ENCODE data around the gene NRARP. TPM values are rescaled to one million over a fixed set of nuclear protein-coding genes. Genes with fewer than 3 reads are reported as not detected.

Gene NRARP
- total RNA-seq (2014; rRNA removed; shearing (Covaris generic)) (0.32 TPM in 1 of 2 replicates, not detected in the other), polyA plus RNA-seq (2016; fragmentation: Nextera tagmentation; extraction: Ambion mirVana) (not detected in 2 replicates)

DNA sequence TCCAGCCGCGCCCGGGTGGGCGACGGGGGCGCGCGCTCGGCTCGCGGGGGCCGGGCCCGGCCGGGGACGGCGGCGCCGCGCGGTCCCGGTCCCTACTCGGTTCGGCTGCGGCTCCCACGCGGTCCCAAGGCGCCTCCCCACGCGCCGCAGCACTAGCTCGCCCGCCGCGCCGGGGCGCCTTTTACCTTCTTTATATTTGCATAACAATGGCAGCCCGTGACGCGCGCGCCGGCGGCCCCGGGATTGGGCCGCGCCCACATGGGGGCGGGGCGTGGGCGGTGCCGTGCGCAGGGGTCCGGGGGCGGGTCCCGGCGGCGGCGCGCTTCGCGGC, at the start of gene NRARP:
Gene NRARP (minus strand): TSS at position 154 of the 331 bp plus-strand sequence. CDS start 343 bp downstream, outside the sequence.
- Histone ChIP-seq H3K27ac (no peak within 1 kb of the TSS), H3K9ac (peak within 1 kb of the TSS; percentile 36; the same call in 1 of the 2 replicates), H3K79me2 (ENCODE audit: insufficient read depth) (no peaks in the 10 kb centered on the region), H3K9me3 (ENCODE audit: low read depth) (no peaks in the 10 kb centered on the region), H3K4me1 (ENCODE audit: insufficient read depth) (no peaks in the 10 kb centered on the region), H4K20me1 (ENCODE audit: insufficient read depth) (no peaks in the 10 kb centered on the region), H3K4me3 (peak within 1 kb of the TSS; percentile 58), H3K4me2 (ENCODE audit: unreplicated experiment) (peak within 1 kb of the TSS; percentile 68), H2AFZ (peak within 1 kb of the TSS; percentile 39), H3K36me3 (ENCODE audit: low read depth) (no peaks in the 10 kb centered on the region), H3K27me3 (replicated peaks; ENCODE audit: insufficient read depth) (peaks cover 32% of the 10 kb centered on the region), H3K9me2 (ENCODE audit: insufficient read depth) (no peaks in the 10 kb centered on the region), H3F3A (ENCODE audit: insufficient read depth) (no peaks in the 10 kb centered on the region)
- 1 to 3% methylated on average over 8 to 12 of the region's 60 CpGs for WGBS, 2 experiments (ENCODE audit: low coverage in 1 of 2, low lambda C conversion rate in 2 of 2, missing lambda C conversion rate in 2 of 2)
- in situ Hi-C loops (cut with MboI): no loop called here
- peak; percentile 83 for DNase-seq
- TF ChIP-seq EZH2 (IDR thresholded peaks at IDR 0.05; ENCODE audit: insufficient read depth, poor library complexity, severe bottlenecking): no peak
- TF ChIP-seq EZH2phosphoT487 (IDR thresholded peaks at IDR 0.05; ENCODE audit: insufficient read depth, low read depth): no peak

DNA sequence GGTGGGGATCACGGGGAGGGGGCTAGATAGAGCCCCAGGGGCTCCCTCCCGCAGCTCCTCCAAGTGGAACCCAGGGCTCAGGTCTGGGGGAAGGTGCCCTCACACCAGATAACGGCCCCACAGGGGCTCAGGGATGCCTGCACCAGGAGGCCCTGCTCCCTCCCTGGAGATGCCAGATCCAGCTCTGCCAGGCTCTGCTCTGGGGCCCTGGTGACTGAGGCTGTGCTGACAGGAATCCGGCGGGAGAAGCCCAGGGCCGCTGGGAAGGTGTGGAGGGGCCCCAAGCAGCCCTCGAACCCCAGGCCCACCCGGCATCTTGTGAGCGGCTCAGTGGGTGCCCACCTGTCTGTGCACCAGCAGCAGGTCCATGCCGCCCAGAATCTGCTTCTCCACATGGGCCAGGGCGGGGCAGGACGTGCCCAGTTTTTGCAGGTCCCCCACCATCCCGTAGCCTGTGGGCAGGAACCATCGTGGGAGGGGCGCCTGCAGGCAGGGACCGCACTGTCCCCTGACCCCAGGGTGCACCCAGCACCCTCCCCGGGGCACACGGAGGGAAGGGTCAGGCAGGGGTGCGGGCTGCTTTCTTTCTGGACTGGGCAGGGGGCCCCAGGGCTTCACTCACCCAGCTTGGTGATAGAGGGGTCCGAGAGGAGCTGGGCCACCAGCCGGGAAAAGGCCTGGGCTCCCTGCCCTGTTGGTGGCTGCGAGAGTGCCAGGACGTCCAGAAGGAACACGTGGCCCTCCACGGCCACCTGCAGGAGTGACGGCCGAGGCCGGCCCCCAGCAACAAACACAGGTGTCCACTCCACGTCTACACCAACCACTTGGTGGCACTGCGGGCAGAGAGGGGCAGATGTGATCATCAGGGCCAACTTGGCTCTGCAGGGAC, 48.9 kb upstream of the NRARP start:
- H3K36me3 ChIP-seq (ENCODE audit: low read depth): no peaks in the 10 kb centered on the region
- in situ Hi-C loops (cut with MboI): no loop called here
- no peak for TF ChIP-seq EZH2phosphoT487 (IDR thresholded peaks at IDR 0.05; ENCODE audit: insufficient read depth, low read depth)
- no peak for TF ChIP-seq EZH2 (IDR thresholded peaks at IDR 0.05; ENCODE audit: insufficient read depth, poor library complexity, severe bottlenecking)
- DNase-seq: no peak
- H4K20me1 ChIP-seq (ENCODE audit: insufficient read depth): no peaks in the 10 kb centered on the region
- WGBS, 2 experiments (ENCODE audit: low coverage in 1 of 2, low lambda C conversion rate in 2 of 2, missing lambda C conversion rate in 2 of 2): 84 to 85% methylated on average over 22 to 26 of the region's 30 CpGs
- no peaks in the 10 kb centered on the region for H3K79me2 ChIP-seq (ENCODE audit: insufficient read depth)
- no peaks in the 10 kb centered on the region for H3K9me3 ChIP-seq (ENCODE audit: low read depth)
- H3F3A ChIP-seq (ENCODE audit: insufficient read depth): no peaks in the 10 kb centered on the region
- H3K9ac ChIP-seq: no peak overlapping the region
- H3K27me3 ChIP-seq (replicated peaks; ENCODE audit: insufficient read depth): no peaks in the 10 kb centered on the region
- H3K4me2 ChIP-seq (ENCODE audit: unreplicated experiment): no peak overlapping the region
- no peak overlapping the region for H3K27ac ChIP-seq
- no peaks in the 10 kb centered on the region for H3K4me1 ChIP-seq (ENCODE audit: insufficient read depth)
- no peak overlapping the region for H2AFZ ChIP-seq
- H3K4me3 ChIP-seq: no peak overlapping the region
- H3K9me2 ChIP-seq (ENCODE audit: insufficient read depth): no peaks in the 10 kb centered on the region

GRCh38 chr9:137349471-137350033, 47.5 kb upstream of the NRARP start:
- H3K9me3 ChIP-seq (ENCODE audit: low read depth): no peaks in the 10 kb centered on the region
- no peaks in the 10 kb centered on the region for H3K27me3 ChIP-seq (replicated peaks; ENCODE audit: insufficient read depth)
- H3K9me2 ChIP-seq (ENCODE audit: insufficient read depth): no peaks in the 10 kb centered on the region
- no peak for DNase-seq
- 91 to 92% methylated on average over 19 to 27 of the region's 27 CpGs for WGBS, 2 experiments (ENCODE audit: low coverage in 1 of 2, low lambda C conversion rate in 2 of 2, missing lambda C conversion rate in 2 of 2)
- H3K79me2 ChIP-seq (ENCODE audit: insufficient read depth): no peaks in the 10 kb centered on the region
- no peak overlapping the region for H3K4me3 ChIP-seq
- no peak overlapping the region for H3K27ac ChIP-seq
- no peak overlapping the region for H3K9ac ChIP-seq
- H3K4me1 ChIP-seq (ENCODE audit: insufficient read depth): no peaks in the 10 kb centered on the region
- H3K36me3 ChIP-seq (ENCODE audit: low read depth): no peaks in the 10 kb centered on the region
- in situ Hi-C loops (cut with MboI): no loop called here
- TF ChIP-seq EZH2 (IDR thresholded peaks at IDR 0.05; ENCODE audit: insufficient read depth, poor library complexity, severe bottlenecking) (no peak), EZH2phosphoT487 (IDR thresholded peaks at IDR 0.05; ENCODE audit: insufficient read depth, low read depth) (no peak)
- no peaks in the 10 kb centered on the region for H3F3A ChIP-seq (ENCODE audit: insufficient read depth)
- H2AFZ ChIP-seq: no peak overlapping the region
- H4K20me1 ChIP-seq (ENCODE audit: insufficient read depth): no peaks in the 10 kb centered on the region
- no peak overlapping the region for H3K4me2 ChIP-seq (ENCODE audit: unreplicated experiment)

DNA sequence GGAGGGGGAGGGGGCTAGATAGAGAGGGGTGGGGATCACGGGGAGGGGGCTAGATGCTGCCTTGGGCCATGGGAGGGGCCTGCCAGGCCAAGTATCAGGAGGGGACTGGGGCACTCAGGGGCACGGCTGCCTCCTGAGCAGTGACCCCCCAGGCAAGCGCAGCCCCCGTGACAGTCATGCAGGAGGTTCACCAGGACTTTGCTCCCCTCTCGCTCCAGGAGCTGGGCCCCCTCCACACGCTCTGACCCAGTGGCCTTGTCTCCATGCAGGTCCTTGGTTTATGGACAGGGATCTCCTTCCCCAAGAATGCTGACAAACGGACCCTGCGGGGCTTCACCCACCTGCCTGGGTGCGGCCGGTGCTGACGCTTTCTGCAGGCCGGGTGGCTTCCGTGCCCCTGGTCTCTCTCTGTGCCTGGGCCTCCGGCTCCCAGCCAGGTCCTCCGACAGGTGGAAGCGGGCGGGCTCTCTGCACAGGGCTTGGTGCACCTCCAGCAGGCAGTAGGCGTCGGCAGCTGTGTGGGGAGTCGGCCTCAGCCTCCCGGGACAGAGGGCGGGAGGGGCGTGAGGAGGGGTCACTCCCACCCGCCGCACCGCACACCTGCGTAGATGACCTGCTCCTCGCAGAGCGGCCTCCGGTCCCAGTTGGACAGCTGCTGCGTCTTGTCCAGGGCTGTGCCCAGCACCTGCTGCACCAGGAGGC, 46.8 kb upstream of the NRARP start:
- Histone ChIP-seq H4K20me1 (ENCODE audit: insufficient read depth) (no peaks in the 10 kb centered on the region), H3F3A (ENCODE audit: insufficient read depth) (no peaks in the 10 kb centered on the region), H3K9me2 (ENCODE audit: insufficient read depth) (no peaks in the 10 kb centered on the region), H2AFZ (no peak overlapping the region), H3K36me3 (ENCODE audit: low read depth) (no peaks in the 10 kb centered on the region), H3K9ac (no peak overlapping the region), H3K79me2 (ENCODE audit: insufficient read depth) (no peaks in the 10 kb centered on the region), H3K27me3 (replicated peaks; ENCODE audit: insufficient read depth) (no peaks in the 10 kb centered on the region), H3K4me1 (ENCODE audit: insufficient read depth) (no peaks in the 10 kb centered on the region), H3K4me2 (ENCODE audit: unreplicated experiment) (no peak overlapping the region), H3K27ac (no peak overlapping the region), H3K4me3 (no peak overlapping the region), H3K9me3 (ENCODE audit: low read depth) (no peaks in the 10 kb centered on the region)
- WGBS, 2 experiments (ENCODE audit: low coverage in 1 of 2, low lambda C conversion rate in 2 of 2, missing lambda C conversion rate in 2 of 2): 92 to 93% methylated on average over 13 to 27 of the region's 31 CpGs
- in situ Hi-C loops (cut with MboI): no loop called here
- no peak for TF ChIP-seq EZH2 (IDR thresholded peaks at IDR 0.05; ENCODE audit: insufficient read depth, poor library complexity, severe bottlenecking)
- TF ChIP-seq EZH2phosphoT487 (IDR thresholded peaks at IDR 0.05; ENCODE audit: insufficient read depth, low read depth): no peak
- DNase-seq: no peak

Data from GM23248 (cell line).